Epithelial cell of umbilical artery (primary cell): ENCODE data around the gene ANKRD40. TPM values are rescaled to one million over a fixed set of nuclear protein-coding genes. Genes with fewer than 3 reads are reported as not detected.

Experiments used
- total RNA-seq: library from RNA; depleted of rRNA; stranded (reverse); fragments of >200 nt; gene quantifications from 2 replicates; pipeline ENCODE4 v1.2.3, GENCODE V29; 2014

Gene ANKRD40
- total RNA-seq = 32.2 and 39.1 TPM in 2 replicates

GRCh38 chr17:50707289-50708049, at the start of gene ANKRD40:
Gene ANKRD40, minus strand, starts transcription at chr17:50707914. Its CDS starts 260 bp downstream, at chr17:50707654.

GRCh38 chr17:50719144-50719923, 11.6 kb upstream of the ANKRD40 start, which contains the start of gene LUC7L3:
Gene LUC7L3, plus strand, starts transcription at chr17:50719603. Its CDS starts 130 bp downstream, at chr17:50719733.

Other genes with a start within 250 kb of the ANKRD40 start
- gene CHAD, start 239.0 kb downstream of the ANKRD40 start, total RNA-seq = not detected in 2 replicates
- 19.6 and 28.9 TPM in 2 replicates for gene RSAD1, start 229.1 kb downstream of the ANKRD40 start, total RNA-seq
- gene MYCBPAP, start 199.5 kb downstream of the ANKRD40 start, total RNA-seq = under 0.01 and 1.4 TPM in 2 replicates
- gene EPN3, start 175.2 kb downstream of the ANKRD40 start, total RNA-seq = under 0.01 and 0.15 TPM in 2 replicates
- gene SPATA20, start 160.7 kb downstream of the ANKRD40 start, total RNA-seq = 32.2 and 32.8 TPM in 2 replicates
- gene CACNA1G, start 147.2 kb downstream of the ANKRD40 start, total RNA-seq = not detected in 2 replicates
- gene ABCC3, start 73.0 kb downstream of the ANKRD40 start, total RNA-seq = 1.6 and 3.3 TPM in 2 replicates
- gene LUC7L3, start 11.7 kb upstream of the ANKRD40 start, total RNA-seq = 24.4 and 36.5 TPM in 2 replicates
- gene ANKRD40CL, start 59.6 kb upstream of the ANKRD40 start, total RNA-seq = not detected in 2 replicates
- gene WFIKKN2, start 127.7 kb upstream of the ANKRD40 start, total RNA-seq = not detected in 2 replicates
- gene TOB1, start 158.4 kb upstream of the ANKRD40 start, total RNA-seq = 1.9 and 4.1 TPM in 2 replicates